A549 (cell line): ENCODE results near the gene RPL32. TPM values are rescaled to one million over a fixed set of nuclear protein-coding genes. Genes with fewer than 3 reads are reported as not detected.

Experiments
- ATAC-seq, 2 experiments: fragments of 200-7000 bp in 1 of 2; fragments of >200 bp in 1 of 2; cut with Nextera tagmentation in 1 of 2; cut with Tn5 transposase in 1 of 2; 3 replicates each; pipeline versions ENCODE4 v1.8.0 to v1.9.1; 2018 to 2020; ENCODE audit warnings: mild to moderate bottlenecking in 1 of 2, moderate library complexity in 1 of 2
- CTCF ChIA-PET: fragments of 300-600 bp; sonication (Branson Sonifier 250); formaldehyde crosslinking; extraction: SDS; loops from one replicate; lab custom pipeline; 2021; ENCODE audit warnings: antibody characterized with exemption, inconsistent platforms; lab: Yijun Ruan, JAX
- POLR2A ChIA-PET: fragments of 350-600 bp; formaldehyde crosslinking; extraction: SDS; loops from one replicate; lab custom pipeline; 2021; ENCODE audit warnings: antibody characterized with exemption, inconsistent platforms; lab: Yijun Ruan, JAX
- DNase-seq, 2 experiments: peaks; one replicate each; pipeline versions ENCODE4 v3.0.0 to v3.0.0-alpha.2; 2011 to 2016; ENCODE audit warnings: low read depth in 1 of 2, low spot score in 1 of 2
- FAIRE-seq: peaks from 2 replicates; lab custom pipeline; 2011; peaks lifted over from hg19 to GRCh38; lab: Jason Lieb, UNC
- H3K27ac ChIP-seq, 2 experiments: fragments of >200 bp; sonication (Bioruptor Twin); formaldehyde crosslinking; 3 replicates each; pipeline ENCODE4 v1.5.1; 2016 to 2017
- H3K4me1 ChIP-seq: fragments of >200 bp; sonication (Bioruptor Twin); formaldehyde crosslinking; 3 replicates; pipeline ENCODE4 v1.6.1; 2016
- H3K4me2 ChIP-seq: fragments of >200 bp; sonication (Bioruptor Twin); formaldehyde crosslinking; 3 replicates; pipeline ENCODE4 v1.6.1; 2016
- H3K4me3 ChIP-seq: fragments of >200 bp; sonication (Bioruptor Twin); formaldehyde crosslinking; 3 replicates; pipeline ENCODE4 v1.5.1; 2016
- H3K9me3 ChIP-seq: fragments of >200 bp; sonication (Bioruptor Twin); formaldehyde crosslinking; 3 replicates; pipeline ENCODE4 v1.6.1; 2016
- CHD2 ChIP-seq: fragments of 150-350 bp; IDR thresholded peaks from 2 replicates; pipeline ENCODE4 v1.6.1; 2014; ENCODE audit warnings: low read length; ENCODE audit not compliant: partially characterized antibody
- EHF ChIP-seq: fragments of 250-450 bp; sonication (Bioruptor Pico); IDR thresholded peaks from 2 replicates; pipeline ENCODE4 v1.5.0; 2020; ENCODE audit warnings: mild to moderate bottlenecking
- ESRRA ChIP-seq: fragments of 150-350 bp; IDR thresholded peaks from 2 replicates; pipeline ENCODE4 v1.6.1; 2014; ENCODE audit warnings: mild to moderate bottlenecking, low read length, borderline replicate concordance
- HDAC2 ChIP-seq: fragments of 200-600 bp; sonication (generic); IDR thresholded peaks from 2 replicates; pipeline ENCODE4 v1.6.1; 2016
- HOXB13 ChIP-seq: fragments of 250-450 bp; sonication (Bioruptor Pico); IDR thresholded peaks from 2 replicates; pipeline ENCODE4 v1.5.0; 2020; ENCODE audit warnings: low read depth, mild to moderate bottlenecking, moderate library complexity
- HOXB5 ChIP-seq: fragments of 250-450 bp; sonication (Bioruptor Pico); IDR thresholded peaks from 2 replicates; pipeline ENCODE4 v1.5.0; 2020; ENCODE audit warnings: mild to moderate bottlenecking, moderate library complexity
- KDM1A ChIP-seq: fragments of 200-600 bp; sonication (generic); IDR thresholded peaks from 2 replicates; pipeline ENCODE4 v1.6.1; 2016; ENCODE audit warnings: low read depth, mild to moderate bottlenecking
- MAFK ChIP-seq: fragments of 450-650 bp; IDR thresholded peaks from 2 replicates; pipeline ENCODE4 v1.6.1; 2014; ENCODE audit not compliant: partially characterized antibody
- NFE2L2 ChIP-seq: fragments of 150-350 bp; conservative IDR thresholded peaks from 2 replicates; pipeline ENCODE4 v1.6.1; 2014; ENCODE audit warnings: low read length
- POLR2A ChIP-seq: IDR thresholded peaks from 2 replicates; pipeline ENCODE4 v1.6.1; 2012; ENCODE audit warnings: mild to moderate bottlenecking, low read length
- RAD21 ChIP-seq, 2 experiments: fragments of >200 bp in 1 of 2; sonication (Bioruptor Twin) in 1 of 2; formaldehyde crosslinking in 1 of 2; IDR thresholded peaks in 1 of 2; conservative IDR thresholded peaks in 1 of 2; 2 replicates in 1 of 2; 3 replicates in 1 of 2; pipeline ENCODE4 v1.6.1; 2012 to 2018; ENCODE audit warnings: inconsistent platforms in 1 of 2
- SMC3 ChIP-seq: fragments of >200 bp; sonication (Bioruptor Twin); formaldehyde crosslinking; IDR thresholded peaks from 3 replicates; pipeline ENCODE4 v1.6.1; 2018; ENCODE audit warnings: inconsistent platforms
- ZC3H11A ChIP-seq: fragments of 450-650 bp; IDR thresholded peaks from 2 replicates; pipeline ENCODE4 v1.6.1; 2014; ENCODE audit warnings: antibody characterized with exemption, mild to moderate bottlenecking
- WGBS: methylation state at CpG from one replicate; pipeline ENCODE4 v1.1.6; 2017; ENCODE audit errors: missing lambda C conversion rate; 5-methylcytosine and 5-hydroxymethylcytosine counted together
- polyA plus RNA-seq, 4 experiments: library from polyadenylated mRNA; depleted of rRNA in 3 of 4; stranded (reverse); fragments of >200 nt; fragmentation: RNase III in 1 of 4; extraction: RNeasy Plus Mini Kit Qiagen cat#74134 plus additional on column Dnase treatment in 1 of 4; gene quantifications; 2 replicates in 3 of 4; 3 replicates in 1 of 4; pipeline ENCODE4 v1.2.3, GENCODE V29; 2011 to 2017
- TF ChIP-seq, protein P1 (sequence below): fragments of >200 bp; sonication (Bioruptor Twin); formaldehyde crosslinking; IDR thresholded peaks from 3 replicates; pipeline ENCODE4 v1.5.1; 2016
- TF ChIP-seq, protein P2 (sequence below): fragments of 150-350 bp; IDR thresholded peaks from 2 replicates; pipeline ENCODE4 v1.6.1; 2014; ENCODE audit warnings: low read depth, mild to moderate bottlenecking, low read length
- TF ChIP-seq, protein P3 (sequence below): fragments of 250-450 bp; sonication (Bioruptor Pico); IDR thresholded peaks from 2 replicates; pipeline ENCODE4 v1.5.0; 2021; ENCODE audit warnings: mild to moderate bottlenecking, moderate library complexity, borderline replicate concordance

The RPL32 gene
- polyA plus RNA-seq, 2 of the 4 experiments (the other 2 are of a cell fraction), result 2,144 to 2,852 TPM

DNA sequence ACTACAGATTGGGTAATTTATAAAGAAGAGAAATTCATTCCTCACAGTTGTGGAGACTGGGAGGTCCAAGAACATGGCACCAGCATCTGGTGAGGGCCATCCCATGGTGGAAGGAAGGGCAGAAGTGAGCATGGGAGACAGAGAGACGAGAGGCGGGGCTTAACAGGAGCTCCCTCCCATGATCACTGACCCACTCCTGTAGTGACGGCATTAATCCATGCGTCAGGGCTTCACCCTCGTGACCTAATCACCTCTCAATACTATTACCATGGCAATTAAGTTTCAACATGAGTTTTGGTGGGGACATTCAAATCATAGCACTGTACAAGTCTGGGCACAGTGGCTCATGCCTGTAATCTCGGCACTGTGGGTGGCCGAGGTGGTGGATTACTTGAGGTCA lies 17.1 kb downstream of the RPL32 start:
- no peak for FAIRE-seq
- no peaks in the 10 kb centered on the region for H3K9me3 ChIP-seq
- TF ChIP-seq ZC3H11A (no peak), HOXB13 (CRISPR knock-in tag) (no peak)
- no peak overlapping the region for H3K27ac ChIP-seq
- H3K4me2 ChIP-seq, result no peak overlapping the region
- 84% methylated on average over 7 of the region's 7 CpGs for WGBS
- ATAC-seq, result no peak
- POLR2A ChIA-PET, result no interaction called here
- no peak overlapping the region for H3K4me3 ChIP-seq
- peaks cover 8% of the 10 kb centered on the region for H3K4me1 ChIP-seq
- DNase-seq, result no peak
- CTCF ChIA-PET, result interaction anchor here (1.8 to 10.3 kb wide), 3 partner anchors 8 to 67 kb away, joined by 7 to 113 read pairs (median 9); no protein-coding TSS in a partner anchor

DNA sequence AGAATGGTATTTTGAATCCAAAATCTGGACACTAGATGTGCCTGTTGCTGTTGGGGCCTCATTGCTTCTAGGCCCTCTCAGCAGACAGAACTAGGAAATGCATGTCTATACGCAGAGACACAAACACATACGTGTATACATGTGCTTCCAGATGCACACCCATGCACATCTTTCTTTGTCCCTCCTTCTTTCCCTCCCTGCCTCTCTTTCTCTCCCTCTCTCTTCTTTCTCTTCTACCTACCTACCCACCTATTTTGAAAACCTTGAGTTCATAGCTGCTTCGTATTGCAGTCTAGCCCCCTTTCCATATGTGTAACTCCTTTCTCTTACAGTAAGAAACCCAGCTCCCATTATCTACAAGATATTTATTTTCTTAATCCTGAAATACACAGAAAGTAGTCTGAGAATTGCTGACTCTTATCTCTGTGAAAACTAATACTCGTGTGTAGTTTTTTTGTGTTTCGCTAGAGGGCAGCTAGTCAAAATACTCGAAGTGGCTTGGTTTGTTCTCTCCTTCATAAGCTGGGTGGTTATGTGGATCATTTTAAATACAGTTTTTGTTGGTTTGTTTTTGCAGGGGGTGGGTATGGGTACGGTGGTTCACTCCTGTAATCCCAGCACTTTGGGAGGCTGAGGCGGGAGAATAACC lies 18.5 kb downstream of the RPL32 start:
- CTCF ChIA-PET, result interaction anchor here (0.6 to 10.3 kb wide), 14 partner anchors 10 to 1314 kb away, joined by 3 to 113 read pairs (median 3); partner anchors contain the start of genes RPL32 and TMEM40
- Histone ChIP-seq H3K9me3 (no peaks in the 10 kb centered on the region), H3K4me1 (no peaks in the 10 kb centered on the region), H3K4me3 (no peak overlapping the region), H3K4me2 (no peak overlapping the region), H3K27ac (no peak overlapping the region)
- DNase-seq (peak; percentile 53 to 54), FAIRE-seq (peak; percentile 79), ATAC-seq (peak in 1 of 2 experiments; percentile 80; a peak in 4 of 6 replicates)
- WGBS, result 14% methylated on average over 8 of the region's 8 CpGs
- POLR2A ChIA-PET, result interaction anchor here (0.6 to 1.0 kb wide), 4 partner anchors 10 to 181 kb away, joined by 3 to 6 read pairs (median 4); no protein-coding TSS in a partner anchor
- TF ChIP-seq NFE2L2, result no peak
- peak; percentile 83 for TF ChIP-seq MAFK
- peak; percentile 35; the same call in 1 of the 3 replicates for TF ChIP-seq SMC3
- TF ChIP-seq HOXB5 (CRISPR knock-in tag), result no peak
- TF ChIP-seq, protein P1, sequence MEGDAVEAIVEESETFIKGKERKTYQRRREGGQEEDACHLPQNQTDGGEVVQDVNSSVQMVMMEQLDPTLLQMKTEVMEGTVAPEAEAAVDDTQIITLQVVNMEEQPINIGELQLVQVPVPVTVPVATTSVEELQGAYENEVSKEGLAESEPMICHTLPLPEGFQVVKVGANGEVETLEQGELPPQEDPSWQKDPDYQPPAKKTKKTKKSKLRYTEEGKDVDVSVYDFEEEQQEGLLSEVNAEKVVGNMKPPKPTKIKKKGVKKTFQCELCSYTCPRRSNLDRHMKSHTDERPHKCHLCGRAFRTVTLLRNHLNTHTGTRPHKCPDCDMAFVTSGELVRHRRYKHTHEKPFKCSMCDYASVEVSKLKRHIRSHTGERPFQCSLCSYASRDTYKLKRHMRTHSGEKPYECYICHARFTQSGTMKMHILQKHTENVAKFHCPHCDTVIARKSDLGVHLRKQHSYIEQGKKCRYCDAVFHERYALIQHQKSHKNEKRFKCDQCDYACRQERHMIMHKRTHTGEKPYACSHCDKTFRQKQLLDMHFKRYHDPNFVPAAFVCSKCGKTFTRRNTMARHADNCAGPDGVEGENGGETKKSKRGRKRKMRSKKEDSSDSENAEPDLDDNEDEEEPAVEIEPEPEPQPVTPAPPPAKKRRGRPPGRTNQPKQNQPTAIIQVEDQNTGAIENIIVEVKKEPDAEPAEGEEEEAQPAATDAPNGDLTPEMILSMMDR, result peak; percentile 56
- no peak for TF ChIP-seq POLR2A
- TF ChIP-seq KDM1A, result no peak
- TF ChIP-seq RAD21 (conservative IDR thresholded peaks at IDR 0.05 in 1 of 2, IDR thresholded peaks at IDR 0.05 in 1 of 2), result peak in 1 of 2 experiments; percentile 32; a peak in 1 of 5 replicates
- TF ChIP-seq ESRRA, result no peak
- no peak for TF ChIP-seq EHF (CRISPR knock-in tag)
- no peak for TF ChIP-seq HDAC2
- TF ChIP-seq CHD2, result no peak
- TF ChIP-seq, all 56 proteins: peak for 4

DNA sequence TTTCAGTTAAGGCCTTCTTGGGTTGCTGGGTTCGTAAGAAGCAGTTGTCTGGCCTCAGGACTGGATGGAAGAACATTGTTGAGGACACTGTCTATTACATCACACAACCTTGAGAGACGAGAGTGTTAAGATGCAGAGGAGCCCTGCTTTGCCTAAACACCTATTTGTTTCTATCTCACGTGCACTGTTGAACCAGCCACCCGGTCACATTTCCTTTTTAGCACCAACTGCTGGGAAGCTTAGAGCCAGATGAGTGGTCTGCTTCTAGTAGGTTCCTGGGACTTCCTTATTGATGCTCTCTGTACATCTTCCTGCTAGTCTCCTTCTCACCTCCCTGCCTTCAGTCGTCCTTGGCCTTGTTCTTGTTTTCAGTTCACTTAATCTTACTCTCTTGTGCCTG lies 22.6 kb downstream of the RPL32 start:
- ATAC-seq (no peak), FAIRE-seq (no peak), DNase-seq (no peak)
- no peak overlapping the region for H3K4me3 ChIP-seq
- H3K27ac ChIP-seq, result no peak overlapping the region
- ChIA-PET POLR2A (no interaction called here), CTCF (interaction anchor here (1.2 to 10.3 kb wide), 4 partner anchors 8 to 99 kb away, joined by 3 to 113 read pairs (median 8); partner anchors contain the start of gene RPL32)
- H3K4me2 ChIP-seq, result no peak overlapping the region
- H3K9me3 ChIP-seq, result no peaks in the 10 kb centered on the region
- H3K4me1 ChIP-seq, result no peaks in the 10 kb centered on the region
- TF ChIP-seq, protein P2, sequence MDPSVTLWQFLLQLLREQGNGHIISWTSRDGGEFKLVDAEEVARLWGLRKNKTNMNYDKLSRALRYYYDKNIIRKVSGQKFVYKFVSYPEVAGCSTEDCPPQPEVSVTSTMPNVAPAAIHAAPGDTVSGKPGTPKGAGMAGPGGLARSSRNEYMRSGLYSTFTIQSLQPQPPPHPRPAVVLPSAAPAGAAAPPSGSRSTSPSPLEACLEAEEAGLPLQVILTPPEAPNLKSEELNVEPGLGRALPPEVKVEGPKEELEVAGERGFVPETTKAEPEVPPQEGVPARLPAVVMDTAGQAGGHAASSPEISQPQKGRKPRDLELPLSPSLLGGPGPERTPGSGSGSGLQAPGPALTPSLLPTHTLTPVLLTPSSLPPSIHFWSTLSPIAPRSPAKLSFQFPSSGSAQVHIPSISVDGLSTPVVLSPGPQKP, result no peak
- TF ChIP-seq, protein P3, sequence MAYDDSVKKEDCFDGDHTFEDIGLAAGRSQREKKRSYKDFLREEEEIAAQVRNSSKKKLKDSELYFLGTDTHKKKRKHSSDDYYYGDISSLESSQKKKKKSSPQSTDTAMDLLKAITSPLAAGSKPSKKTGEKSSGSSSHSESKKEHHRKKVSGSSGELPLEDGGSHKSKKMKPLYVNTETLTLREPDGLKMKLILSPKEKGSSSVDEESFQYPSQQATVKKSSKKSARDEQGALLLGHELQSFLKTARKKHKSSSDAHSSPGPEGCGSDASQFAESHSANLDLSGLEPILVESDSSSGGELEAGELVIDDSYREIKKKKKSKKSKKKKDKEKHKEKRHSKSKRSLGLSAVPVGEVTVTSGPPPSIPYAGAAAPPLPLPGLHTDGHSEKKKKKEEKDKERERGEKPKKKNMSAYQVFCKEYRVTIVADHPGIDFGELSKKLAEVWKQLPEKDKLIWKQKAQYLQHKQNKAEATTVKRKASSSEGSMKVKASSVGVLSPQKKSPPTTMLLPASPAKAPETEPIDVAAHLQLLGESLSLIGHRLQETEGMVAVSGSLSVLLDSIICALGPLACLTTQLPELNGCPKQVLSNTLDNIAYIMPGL (CRISPR knock-in tag), result no peak
- WGBS, result 66% methylated on average over 5 of the region's 5 CpGs
